Stimulated activated CD4-positive, alpha-beta T cell treated with anti-CD3 and anti-CD28 coated beads, Interleukin-2, amount 100 ng/mL, for 4 hours (primary cell): ENCODE data around the gene FAT1.

Experiments used
- DNase-seq: peaks from one replicate; pipeline ENCODE4 v3.0.0-alpha.2; 2020; ENCODE audit warnings: low read depth

The FAT1 gene

GRCh38 chr4:186569533-186570192 is 154.0 kb downstream of the FAT1 start:
- DNase-seq, result no peak

- DNase-seq, result no peak
Measured at GRCh38 chr4:186566068-186566467, 157.6 kb downstream of the FAT1 start.

- no peak for DNase-seq
Measured at GRCh38 chr4:186563761-186564160, 159.9 kb downstream of the FAT1 start.

- no peak for DNase-seq
Measured at GRCh38 chr4:186561748-186562147, 161.9 kb downstream of the FAT1 start.

GRCh38 chr4:186560647-186561046 is 163.0 kb downstream of the FAT1 start:
- no peak for DNase-seq

GRCh38 chr4:186557486-186557885 is 166.2 kb downstream of the FAT1 start:
- DNase-seq, result no peak

- DNase-seq, result no peak
Measured at GRCh38 chr4:186557061-186557460, 166.6 kb downstream of the FAT1 start.

- no peak for DNase-seq
Measured at GRCh38 chr4:186554914-186555827, 168.5 kb downstream of the FAT1 start, which contains the start of gene MTNR1A. Gene MTNR1A (minus strand): TSS chr4:186555567. CDS start chr4:186555365, 202 bp downstream.

- DNase-seq, result no peak
Measured at GRCh38 chr4:186554539-186554913, 169.1 kb downstream of the FAT1 start.

- DNase-seq, result no peak
Measured at GRCh38 chr4:186553717-186554116, 169.9 kb downstream of the FAT1 start.

- DNase-seq, result no peak
Measured at GRCh38 chr4:186551849-186552248, 171.8 kb downstream of the FAT1 start.

GRCh38 chr4:186545436-186545835 is 178.2 kb downstream of the FAT1 start:
- DNase-seq, result no peak

- DNase-seq, result no peak
Measured at GRCh38 chr4:186543206-186543605, 180.4 kb downstream of the FAT1 start.

GRCh38 chr4:186541801-186542200 is 181.9 kb downstream of the FAT1 start:
- no peak for DNase-seq

- no peak for DNase-seq
Measured at GRCh38 chr4:186537843-186538521, 185.7 kb downstream of the FAT1 start.
